ENCODE results near the gene MTMR3. TPM values are rescaled to one million over a fixed set of nuclear protein-coding genes. Genes with fewer than 3 reads are reported as not detected.
A peak's percentile ranks its signal among the peaks of the same experiment; 100 is the strongest.

MTMR3 gene
- total RNA-seq, 2 experiments from 2014 or later: 57.8 to 60.6 TPM

DNA sequence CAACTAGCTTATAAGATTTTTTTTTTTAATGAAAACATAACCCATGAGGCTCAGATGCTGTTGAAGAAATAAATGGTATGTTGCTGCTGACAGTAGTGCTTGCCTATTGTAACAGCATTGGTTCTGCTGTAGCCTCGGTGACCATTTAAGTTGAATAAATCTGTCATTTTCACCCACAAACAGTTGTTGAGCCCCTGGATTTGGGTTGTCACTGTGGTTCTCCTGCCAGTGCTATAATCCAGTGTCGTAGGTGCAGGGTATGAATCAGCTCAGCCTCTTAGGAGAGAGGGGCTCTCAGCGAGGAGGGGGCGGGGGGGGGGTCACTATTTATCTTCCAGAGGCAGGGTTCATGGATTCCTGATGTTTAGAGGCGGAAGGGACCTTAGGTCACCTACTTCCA lies 147.4 kb downstream of the MTMR3 start:
- H3K4me3 Mint-ChIP-seq: no peak overlapping the region
- no peak overlapping the region for H3K4me3 ChIP-seq (ENCODE audit: low read length)
- TF ChIP-seq, protein P1, sequence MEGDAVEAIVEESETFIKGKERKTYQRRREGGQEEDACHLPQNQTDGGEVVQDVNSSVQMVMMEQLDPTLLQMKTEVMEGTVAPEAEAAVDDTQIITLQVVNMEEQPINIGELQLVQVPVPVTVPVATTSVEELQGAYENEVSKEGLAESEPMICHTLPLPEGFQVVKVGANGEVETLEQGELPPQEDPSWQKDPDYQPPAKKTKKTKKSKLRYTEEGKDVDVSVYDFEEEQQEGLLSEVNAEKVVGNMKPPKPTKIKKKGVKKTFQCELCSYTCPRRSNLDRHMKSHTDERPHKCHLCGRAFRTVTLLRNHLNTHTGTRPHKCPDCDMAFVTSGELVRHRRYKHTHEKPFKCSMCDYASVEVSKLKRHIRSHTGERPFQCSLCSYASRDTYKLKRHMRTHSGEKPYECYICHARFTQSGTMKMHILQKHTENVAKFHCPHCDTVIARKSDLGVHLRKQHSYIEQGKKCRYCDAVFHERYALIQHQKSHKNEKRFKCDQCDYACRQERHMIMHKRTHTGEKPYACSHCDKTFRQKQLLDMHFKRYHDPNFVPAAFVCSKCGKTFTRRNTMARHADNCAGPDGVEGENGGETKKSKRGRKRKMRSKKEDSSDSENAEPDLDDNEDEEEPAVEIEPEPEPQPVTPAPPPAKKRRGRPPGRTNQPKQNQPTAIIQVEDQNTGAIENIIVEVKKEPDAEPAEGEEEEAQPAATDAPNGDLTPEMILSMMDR (IDR thresholded peaks at IDR 0.05): no peak
- peaks cover 5% of the 10 kb centered on the region for H3K4me1 Mint-ChIP-seq (ENCODE audit: low read depth)
- CTCF ChIA-PET: interaction anchor here (1.6 kb wide), 1 partner anchor 25 kb away, joined by 5 read pairs; no protein-coding TSS in a partner anchor
- H3K27me3 ChIP-seq (ENCODE audit: control insufficient read depth in 1 of 2, insufficient read depth in 2 of 2, low read length in 2 of 2): no peaks in the 10 kb centered on the region
- H3K9me3 ChIP-seq (ENCODE audit: control insufficient read depth in 1 of 2, insufficient read depth in 1 of 2, low read length in 2 of 2): no peaks in the 10 kb centered on the region
- peaks cover 25% of the 10 kb centered on the region for H3K36me3 ChIP-seq (ENCODE audit: insufficient read depth, low read length)
- peaks cover 32% of the 10 kb centered on the region for H3K36me3 Mint-ChIP-seq (ENCODE audit: low read depth)
- DNase-seq: no peak
- POLR2A ChIA-PET: no interaction called here
- no peaks in the 10 kb centered on the region for H3K27me3 Mint-ChIP-seq
- no peak for ATAC-seq (ENCODE audit: poor library complexity)
- H3K27ac Mint-ChIP-seq: no peak overlapping the region
- H3K4me1 ChIP-seq (ENCODE audit: insufficient read depth, low read length): no peaks in the 10 kb centered on the region
- intact Hi-C loops (cut with DNase I, micrococcal nuclease): no loop called here
- no peak overlapping the region for H3K27ac ChIP-seq (ENCODE audit: low read depth in 1 of 2, low read length in 2 of 2)
- no peaks in the 10 kb centered on the region for H3K9me3 Mint-ChIP-seq

DNA sequence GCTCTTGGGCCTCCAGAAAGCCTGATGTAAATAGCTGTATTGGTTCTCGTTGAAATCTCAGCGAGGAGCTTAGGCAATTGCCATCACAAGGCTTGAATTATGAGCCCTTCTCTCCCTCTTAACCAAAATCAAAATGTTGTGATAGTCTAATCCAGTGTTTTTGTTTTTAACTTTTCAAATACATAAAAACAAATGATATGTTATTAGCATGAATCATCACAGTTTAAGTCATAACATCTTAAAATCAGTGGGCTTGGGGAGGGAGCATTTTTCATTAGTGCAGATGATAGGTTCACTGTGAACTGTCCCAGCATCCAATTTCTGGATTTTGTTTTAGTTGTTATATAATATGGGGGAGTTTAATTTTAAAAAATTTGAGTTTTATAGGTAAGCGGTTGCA lies 148.4 kb downstream of the MTMR3 start:
- peaks cover 22% of the 10 kb centered on the region for H3K36me3 Mint-ChIP-seq (ENCODE audit: low read depth)
- DNase-seq (no peak), ATAC-seq (ENCODE audit: poor library complexity) (no peak)
- POLR2A ChIA-PET: no interaction called here
- H3K27ac Mint-ChIP-seq: no peak overlapping the region
- TF ChIP-seq, protein P1 (IDR thresholded peaks at IDR 0.05): no peak
- intact Hi-C loops (cut with DNase I, micrococcal nuclease): no loop called here
- H3K9me3 Mint-ChIP-seq: no peaks in the 10 kb centered on the region
- H3K27me3 Mint-ChIP-seq: no peaks in the 10 kb centered on the region
- H3K4me3 Mint-ChIP-seq: no peak overlapping the region
- CTCF ChIA-PET: no interaction called here
- no peaks in the 10 kb centered on the region for H3K27me3 ChIP-seq (ENCODE audit: control insufficient read depth in 1 of 2, insufficient read depth in 2 of 2, low read length in 2 of 2)
- no peaks in the 10 kb centered on the region for H3K9me3 ChIP-seq (ENCODE audit: control insufficient read depth in 1 of 2, insufficient read depth in 1 of 2, low read length in 2 of 2)
- no peak overlapping the region for H3K4me3 ChIP-seq (ENCODE audit: low read length)
- no peak overlapping the region for H3K27ac ChIP-seq (ENCODE audit: low read depth in 1 of 2, low read length in 2 of 2)
- H3K36me3 ChIP-seq (ENCODE audit: insufficient read depth, low read length): peaks cover 15% of the 10 kb centered on the region
- no peaks in the 10 kb centered on the region for H3K4me1 ChIP-seq (ENCODE audit: insufficient read depth, low read length)
- H3K4me1 Mint-ChIP-seq (ENCODE audit: low read depth): peaks cover 5% of the 10 kb centered on the region

DNA sequence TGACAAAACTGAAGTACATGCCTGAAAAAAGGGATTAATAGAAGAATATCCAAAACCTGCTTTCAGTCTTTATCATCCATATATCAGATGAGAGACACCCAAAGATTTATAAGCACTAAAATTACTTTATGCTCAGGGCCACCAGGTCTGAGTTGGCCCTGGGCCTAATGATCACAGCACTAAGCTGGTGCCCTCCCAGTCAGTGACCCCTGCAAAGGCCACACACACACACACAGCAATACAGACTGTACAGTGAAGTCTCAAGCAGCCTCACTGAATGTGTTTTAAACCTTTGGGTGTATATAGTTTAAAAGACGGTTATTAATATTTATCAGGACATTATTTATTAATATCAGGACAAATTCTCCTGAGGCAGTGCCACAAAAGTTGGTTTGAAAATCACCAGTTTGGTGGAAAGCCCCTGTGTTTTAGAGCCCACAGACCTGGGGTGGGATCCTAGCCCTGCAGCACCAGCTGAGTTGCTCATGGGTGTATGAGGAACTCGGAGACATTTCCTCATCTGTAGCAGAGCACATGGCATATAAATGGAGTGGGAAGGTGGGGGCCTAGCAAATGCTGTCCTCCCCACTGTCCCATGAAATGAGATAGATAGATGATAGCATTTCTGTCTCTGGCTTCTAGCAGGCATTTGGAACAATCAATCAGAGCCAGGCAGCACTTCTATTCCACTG lies 148.9 kb downstream of the MTMR3 start:
- H3K4me3 Mint-ChIP-seq: no peak overlapping the region
- ATAC-seq (ENCODE audit: poor library complexity): no peak
- TF ChIP-seq, protein P1 (IDR thresholded peaks at IDR 0.05): no peak
- H3K9me3 ChIP-seq (ENCODE audit: control insufficient read depth in 1 of 2, insufficient read depth in 1 of 2, low read length in 2 of 2): no peaks in the 10 kb centered on the region
- H3K4me1 Mint-ChIP-seq (ENCODE audit: low read depth): peaks cover 4% of the 10 kb centered on the region
- no peak overlapping the region for H3K27ac ChIP-seq (ENCODE audit: low read depth in 1 of 2, low read length in 2 of 2)
- H3K27ac Mint-ChIP-seq: peak overlapping the region; percentile 24
- ChIA-PET CTCF (no interaction called here), POLR2A (no interaction called here)
- H3K36me3 ChIP-seq (ENCODE audit: insufficient read depth, low read length): peaks cover 9% of the 10 kb centered on the region
- H3K4me3 ChIP-seq (ENCODE audit: low read length): no peak overlapping the region
- intact Hi-C loops (cut with DNase I, micrococcal nuclease): no loop called here
- no peaks in the 10 kb centered on the region for H3K4me1 ChIP-seq (ENCODE audit: insufficient read depth, low read length)
- DNase-seq: no peak
- H3K9me3 Mint-ChIP-seq: no peaks in the 10 kb centered on the region
- no peaks in the 10 kb centered on the region for H3K27me3 ChIP-seq (ENCODE audit: control insufficient read depth in 1 of 2, insufficient read depth in 2 of 2, low read length in 2 of 2)
- peaks cover 16% of the 10 kb centered on the region for H3K36me3 Mint-ChIP-seq (ENCODE audit: low read depth)
- no peaks in the 10 kb centered on the region for H3K27me3 Mint-ChIP-seq

All from CD4-positive, alpha-beta T cell (primary cell).